CD4-positive, alpha-beta T cell treated with Interleukin-4 for 1 hour (primary cell): ENCODE results near the gene THBS2.
"Not testable (repeated sequence)": the region's sequence is repeated elsewhere in the genome, so short reads cannot be mapped to it uniquely, and the experiment has no call there.

Experiments used
- DNase-seq, 2 donors: peaks; one replicate each; pipeline ENCODE4 v3.0.0-alpha.2; 2020 to 2022

Gene THBS2

GRCh38 chr6:169205176-169206160 is 48.2 kb downstream of the THBS2 start:
- no peak for DNase-seq

DNA sequence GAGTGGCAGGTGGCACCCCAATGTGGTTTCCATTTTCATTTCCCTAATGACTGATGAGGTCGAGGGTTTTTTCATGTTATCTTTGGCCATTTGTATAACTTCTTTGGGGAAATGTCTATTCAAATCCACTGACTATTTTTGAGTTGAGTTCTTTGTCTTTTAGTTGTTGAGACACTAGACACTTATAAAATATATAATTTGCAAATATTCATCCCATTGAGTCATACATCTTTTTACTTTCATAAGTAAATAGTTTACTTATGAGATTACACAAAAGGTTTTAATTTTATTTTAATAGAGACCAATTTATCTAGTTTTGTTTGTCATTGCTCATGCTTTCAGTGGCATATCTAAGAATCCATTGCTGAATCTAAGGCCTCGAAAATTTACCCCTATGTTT is 49.5 kb downstream of the THBS2 start:
- no peak for DNase-seq

DNA sequence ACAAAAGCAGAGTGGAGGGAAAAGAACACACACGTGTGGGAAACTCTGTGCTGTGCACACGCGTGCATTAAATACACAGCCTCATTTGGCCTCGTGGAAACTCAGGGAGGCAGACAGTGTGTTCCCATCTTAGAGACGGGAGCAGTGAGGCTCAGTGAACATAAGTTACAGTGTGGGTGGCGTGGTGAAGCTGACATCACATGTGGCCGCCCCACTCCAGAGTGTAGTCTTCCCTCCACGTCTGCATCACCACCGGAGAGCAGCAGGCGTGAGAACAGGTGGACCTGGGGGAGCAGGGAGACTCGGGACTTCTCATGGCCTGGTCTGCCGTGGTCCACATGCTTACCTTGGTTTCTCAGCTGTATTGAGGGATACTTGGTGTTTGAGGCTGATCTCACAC is 51.7 kb downstream of the THBS2 start:
- DNase-seq: no peak

- DNase-seq: no peak
These were observed 52.6 kb downstream of the THBS2 start for GRCh38 chr6:169200893-169201514.

- DNase-seq: no peak
These were observed 53.9 kb downstream of the THBS2 start for GRCh38 chr6:169199625-169200335.

GRCh38 chr6:169198885-169199284 is 54.8 kb downstream of the THBS2 start:
- DNase-seq: no peak

GRCh38 chr6:169197929-169198328 is 55.7 kb downstream of the THBS2 start:
- DNase-seq: not testable (repeated sequence)

- DNase-seq: not testable (repeated sequence)
These were observed 57.4 kb downstream of the THBS2 start for GRCh38 chr6:169196279-169196678.

GRCh38 chr6:169194737-169195136 is 58.9 kb downstream of the THBS2 start:
- DNase-seq: no peak

DNA sequence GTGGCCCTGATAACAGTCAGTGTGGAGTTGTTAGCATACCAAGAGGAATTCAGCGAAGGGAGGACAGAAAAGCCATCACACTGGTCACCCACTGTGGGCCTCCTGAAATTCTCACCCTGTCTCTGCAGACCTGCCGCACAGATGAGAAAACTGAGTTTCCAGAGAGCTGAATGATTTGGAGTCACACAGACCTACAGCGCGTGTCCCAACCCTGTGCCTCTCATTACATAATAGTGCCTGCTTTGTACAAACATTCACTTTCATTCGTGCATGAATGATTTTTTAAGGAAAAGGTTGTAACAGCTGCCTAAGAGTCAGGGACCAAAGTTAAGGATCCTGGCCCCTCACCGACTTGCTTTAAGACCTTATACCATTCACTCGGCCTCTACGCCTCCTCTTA is 62.7 kb downstream of the THBS2 start:
- DNase-seq: no peak

DNA sequence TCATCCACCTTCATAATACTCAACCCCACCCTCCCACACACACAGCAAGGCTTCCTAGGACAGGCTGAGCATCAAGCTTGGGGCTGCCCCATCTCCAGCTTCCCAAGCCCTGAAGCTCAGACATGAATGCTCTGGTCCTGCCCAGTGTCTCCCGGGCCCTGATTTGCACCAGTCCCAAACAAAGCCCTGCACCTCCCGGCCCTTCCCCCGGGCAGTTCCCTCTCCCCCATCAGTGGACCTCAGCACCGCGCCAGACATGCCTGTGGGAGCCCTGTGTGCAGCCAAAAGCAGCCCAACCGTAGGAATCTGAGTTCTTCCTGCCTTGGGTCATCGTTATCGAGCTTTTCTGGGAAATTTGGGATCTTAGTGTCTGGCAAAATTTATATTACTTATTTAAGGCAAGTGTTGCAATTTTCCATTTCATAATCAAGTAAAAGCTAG is 63.5 kb downstream of the THBS2 start:
- DNase-seq: no peak

- no peak for DNase-seq
These were observed 64.0 kb downstream of the THBS2 start for GRCh38 chr6:169189686-169190085.

DNA sequence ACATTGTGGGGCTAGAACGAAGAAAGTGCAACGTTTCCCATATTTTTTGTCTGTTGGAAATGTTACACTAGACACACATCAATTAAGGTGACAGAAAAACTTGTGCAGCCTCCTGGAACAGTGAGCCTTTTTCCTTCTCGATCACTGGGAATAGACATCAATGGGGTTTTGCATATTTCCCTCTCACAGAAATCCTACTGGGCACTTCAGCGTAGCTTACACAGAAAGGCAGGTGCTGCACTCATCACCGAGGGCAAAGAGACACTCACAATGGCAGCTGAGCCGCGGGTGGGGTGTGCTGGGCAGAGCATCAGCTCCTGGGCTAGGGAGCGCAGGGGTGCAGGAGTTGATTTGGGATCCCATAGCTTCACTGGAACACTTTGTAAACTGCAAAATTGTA is 64.5 kb downstream of the THBS2 start:
- DNase-seq: no peak

- DNase-seq: no peak
These were observed 65.2 kb downstream of the THBS2 start for GRCh38 chr6:169188475-169188874.

DNA sequence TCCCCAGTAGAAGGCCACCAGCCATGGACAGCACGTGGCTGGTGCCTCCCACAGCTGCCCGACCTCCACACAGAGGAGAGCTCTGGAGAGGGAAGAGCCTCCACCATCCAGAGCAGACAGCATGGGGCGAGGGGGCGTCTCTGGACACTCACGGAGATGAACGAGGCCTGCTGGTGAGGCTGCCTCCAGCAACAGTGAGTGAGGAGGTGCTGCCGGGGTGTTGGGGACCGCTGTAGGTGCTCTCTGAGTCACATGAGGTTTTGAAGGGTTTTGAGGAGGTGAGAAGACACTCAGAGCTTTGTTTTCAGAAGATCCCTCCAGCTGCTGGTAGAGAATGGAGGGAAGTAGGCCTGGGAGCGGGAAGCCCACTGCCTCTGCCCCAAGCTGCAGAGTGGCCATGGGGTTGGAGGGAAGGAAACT is 65.6 kb downstream of the THBS2 start:
- no peak for DNase-seq

DNA sequence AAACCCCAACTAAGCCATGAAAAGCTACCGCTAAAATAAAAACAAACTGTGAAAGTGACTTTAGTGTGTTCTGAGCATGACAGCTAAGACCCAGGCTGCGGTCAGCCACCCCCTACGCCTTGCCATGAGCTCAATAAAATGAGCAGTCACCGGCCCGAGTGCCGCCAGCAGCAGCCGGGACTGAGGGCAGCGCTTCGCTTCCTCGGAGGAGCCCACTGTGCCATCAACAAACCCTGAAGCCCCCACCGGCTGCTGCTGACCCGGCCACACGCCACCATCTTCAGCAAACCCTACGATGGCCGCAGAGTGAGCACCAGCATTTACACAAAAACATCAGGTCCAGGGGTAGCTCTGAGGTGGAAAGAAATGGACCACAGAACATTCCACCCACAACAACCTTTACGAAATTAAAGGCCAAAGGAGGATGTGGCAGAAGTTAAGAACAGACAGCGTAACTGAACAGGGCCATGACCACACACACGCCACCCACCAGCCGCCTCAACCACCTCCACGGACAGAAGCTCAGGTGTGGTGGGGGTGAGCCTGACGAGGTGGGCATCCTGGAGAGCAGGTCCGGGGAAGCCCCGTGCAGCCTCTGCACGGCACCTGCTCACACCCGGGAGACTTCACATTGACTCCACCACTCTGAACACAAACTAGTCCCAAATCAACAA is 67.0 kb downstream of the THBS2 start:
- no peak for DNase-seq

DNA sequence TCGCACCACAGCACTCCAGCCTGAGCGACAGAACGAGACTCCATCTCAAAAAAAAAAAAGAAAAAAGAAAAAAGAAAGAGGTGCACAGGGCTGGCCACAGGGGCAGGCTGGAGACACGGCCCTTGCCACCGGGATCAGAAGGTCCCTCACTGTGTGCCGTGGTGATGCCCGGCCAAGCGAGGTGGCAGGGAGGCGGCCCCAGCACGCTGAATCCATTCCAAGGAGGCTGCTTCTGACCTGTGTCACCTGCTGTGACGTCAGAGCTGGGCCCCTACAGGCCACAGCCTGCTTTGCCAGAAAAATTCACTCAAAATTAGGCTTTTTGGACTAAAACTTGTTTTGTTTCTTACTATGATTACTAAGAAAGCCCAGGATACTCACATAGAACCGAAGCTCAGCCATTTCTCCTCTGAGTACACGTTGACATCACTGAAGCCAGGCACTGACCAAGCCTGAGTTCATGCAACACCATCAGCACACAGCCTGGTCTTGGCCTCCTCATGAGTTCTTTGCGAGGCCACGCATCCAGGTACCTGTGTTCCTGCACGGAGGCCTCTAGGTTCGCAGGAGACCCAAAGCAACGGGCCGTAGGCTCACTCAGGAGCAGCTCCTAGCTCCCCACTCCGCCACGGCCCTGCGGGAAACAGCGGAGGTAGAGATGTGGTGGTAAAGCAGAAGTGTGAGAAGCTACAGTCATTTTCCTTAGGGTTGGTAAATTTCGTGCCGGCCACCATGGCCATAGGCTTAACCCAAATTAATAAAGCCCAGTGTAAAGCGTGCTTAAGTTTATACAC is 67.8 kb downstream of the THBS2 start:
- no peak for DNase-seq

DNA sequence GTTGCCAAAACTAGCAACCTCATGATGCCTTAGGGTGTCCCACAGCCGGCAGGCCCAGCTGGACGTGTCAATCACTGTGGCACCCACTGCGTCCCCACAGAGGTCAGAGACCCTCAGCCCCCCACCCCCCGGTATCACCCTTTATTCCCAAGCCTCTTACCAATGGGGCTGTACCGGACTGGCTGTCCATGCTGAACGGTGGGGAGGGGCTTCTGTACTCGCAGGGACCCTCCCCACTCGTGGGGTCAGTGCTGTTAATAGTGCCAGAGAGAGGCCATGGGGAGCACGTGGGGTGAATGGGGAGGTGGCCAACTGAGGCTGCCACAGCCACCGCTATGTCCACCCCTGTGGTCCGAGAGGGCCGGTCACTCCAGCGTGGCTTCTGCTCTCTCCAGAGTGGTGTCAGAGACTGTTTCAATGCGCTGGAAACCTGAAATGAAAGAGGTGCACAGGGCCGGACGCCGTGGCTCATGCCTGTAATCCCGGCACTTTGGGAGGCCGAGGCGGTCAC is 68.6 kb downstream of the THBS2 start:
- DNase-seq: no peak

GRCh38 chr6:169184419-169184818 is 69.2 kb downstream of the THBS2 start:
- DNase-seq: no peak

GRCh38 chr6:169183233-169183632 is 70.4 kb downstream of the THBS2 start:
- no peak for DNase-seq

GRCh38 chr6:169179831-169180230 is 73.8 kb downstream of the THBS2 start:
- not testable (repeated sequence) for DNase-seq
